ENCODE data around the gene PIP4P1.

The PIP4P1 gene

GRCh38 chr14:20499108-20499507, 37.9 kb upstream of the PIP4P1 start:
- TF ChIP-seq SNAI2 (CRISPR knock-in tag; IDR thresholded peaks at IDR 0.05) (no peak), ZFP3 (CRISPR knock-in tag; IDR thresholded peaks at IDR 0.05) (no peak), ISL1 (CRISPR knock-in tag; IDR thresholded peaks at IDR 0.05) (no peak), PPARA (CRISPR knock-in tag; IDR thresholded peaks at IDR 0.05; ENCODE audit: borderline replicate concordance) (no peak), ZNF8 (CRISPR knock-in tag; IDR thresholded peaks at IDR 0.05) (no peak), ESRRG (CRISPR knock-in tag; IDR thresholded peaks at IDR 0.05) (no peak), CSDC2 (CRISPR knock-in tag; IDR thresholded peaks at IDR 0.05) (no peak)
- TF ChIP-seq, protein P1, sequence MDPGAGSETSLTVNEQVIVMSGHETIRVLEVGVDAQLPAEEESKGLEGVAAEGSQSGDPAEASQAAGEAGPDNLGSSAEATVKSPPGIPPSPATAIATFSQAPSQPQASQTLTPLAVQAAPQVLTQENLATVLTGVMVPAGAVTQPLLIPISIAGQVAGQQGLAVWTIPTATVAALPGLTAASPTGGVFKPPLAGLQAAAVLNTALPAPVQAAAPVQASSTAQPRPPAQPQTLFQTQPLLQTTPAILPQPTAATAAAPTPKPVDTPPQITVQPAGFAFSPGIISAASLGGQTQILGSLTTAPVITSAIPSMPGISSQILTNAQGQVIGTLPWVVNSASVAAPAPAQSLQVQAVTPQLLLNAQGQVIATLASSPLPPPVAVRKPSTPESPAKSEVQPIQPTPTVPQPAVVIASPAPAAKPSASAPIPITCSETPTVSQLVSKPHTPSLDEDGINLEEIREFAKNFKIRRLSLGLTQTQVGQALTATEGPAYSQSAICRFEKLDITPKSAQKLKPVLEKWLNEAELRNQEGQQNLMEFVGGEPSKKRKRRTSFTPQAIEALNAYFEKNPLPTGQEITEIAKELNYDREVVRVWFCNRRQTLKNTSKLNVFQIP (CRISPR knock-in tag; IDR thresholded peaks at IDR 0.05; ENCODE audit: borderline replicate concordance, low read depth) = no peak
- ATAC-seq = no peak

DNA sequence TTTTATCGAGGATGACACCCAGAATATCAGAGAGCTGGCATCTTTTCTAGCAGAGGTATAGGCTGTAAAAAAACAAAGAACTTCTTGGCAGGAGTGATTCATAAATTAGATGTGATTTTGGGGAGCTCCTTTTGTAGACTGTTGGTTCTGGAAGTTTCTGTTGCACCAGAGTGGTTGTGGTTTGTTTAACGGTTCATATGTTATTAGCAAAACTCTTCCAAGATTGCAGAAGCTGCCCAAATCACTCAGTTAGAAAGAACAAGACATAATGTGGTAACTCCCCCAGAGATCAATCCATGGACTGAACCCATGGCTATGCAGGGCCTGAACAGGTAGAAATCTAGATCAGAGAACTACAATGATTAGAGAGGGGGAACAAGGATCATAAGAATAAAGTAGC, 37.4 kb upstream of the PIP4P1 start:
- ATAC-seq = no peak
- TF ChIP-seq ZC3H10 (CRISPR knock-in tag; IDR thresholded peaks at IDR 0.05) = no peak
- TF ChIP-seq ZNF8 (CRISPR knock-in tag; IDR thresholded peaks at IDR 0.05) = no peak
- TF ChIP-seq GLIS3 (CRISPR knock-in tag; IDR thresholded peaks at IDR 0.05) = no peak
- no peak for TF ChIP-seq ZNF70 (CRISPR knock-in tag; IDR thresholded peaks at IDR 0.05)
- TF ChIP-seq PPARA (CRISPR knock-in tag; IDR thresholded peaks at IDR 0.05; ENCODE audit: borderline replicate concordance) = no peak
- TF ChIP-seq ESRRG (CRISPR knock-in tag; IDR thresholded peaks at IDR 0.05) = no peak
- TF ChIP-seq, protein P2, sequence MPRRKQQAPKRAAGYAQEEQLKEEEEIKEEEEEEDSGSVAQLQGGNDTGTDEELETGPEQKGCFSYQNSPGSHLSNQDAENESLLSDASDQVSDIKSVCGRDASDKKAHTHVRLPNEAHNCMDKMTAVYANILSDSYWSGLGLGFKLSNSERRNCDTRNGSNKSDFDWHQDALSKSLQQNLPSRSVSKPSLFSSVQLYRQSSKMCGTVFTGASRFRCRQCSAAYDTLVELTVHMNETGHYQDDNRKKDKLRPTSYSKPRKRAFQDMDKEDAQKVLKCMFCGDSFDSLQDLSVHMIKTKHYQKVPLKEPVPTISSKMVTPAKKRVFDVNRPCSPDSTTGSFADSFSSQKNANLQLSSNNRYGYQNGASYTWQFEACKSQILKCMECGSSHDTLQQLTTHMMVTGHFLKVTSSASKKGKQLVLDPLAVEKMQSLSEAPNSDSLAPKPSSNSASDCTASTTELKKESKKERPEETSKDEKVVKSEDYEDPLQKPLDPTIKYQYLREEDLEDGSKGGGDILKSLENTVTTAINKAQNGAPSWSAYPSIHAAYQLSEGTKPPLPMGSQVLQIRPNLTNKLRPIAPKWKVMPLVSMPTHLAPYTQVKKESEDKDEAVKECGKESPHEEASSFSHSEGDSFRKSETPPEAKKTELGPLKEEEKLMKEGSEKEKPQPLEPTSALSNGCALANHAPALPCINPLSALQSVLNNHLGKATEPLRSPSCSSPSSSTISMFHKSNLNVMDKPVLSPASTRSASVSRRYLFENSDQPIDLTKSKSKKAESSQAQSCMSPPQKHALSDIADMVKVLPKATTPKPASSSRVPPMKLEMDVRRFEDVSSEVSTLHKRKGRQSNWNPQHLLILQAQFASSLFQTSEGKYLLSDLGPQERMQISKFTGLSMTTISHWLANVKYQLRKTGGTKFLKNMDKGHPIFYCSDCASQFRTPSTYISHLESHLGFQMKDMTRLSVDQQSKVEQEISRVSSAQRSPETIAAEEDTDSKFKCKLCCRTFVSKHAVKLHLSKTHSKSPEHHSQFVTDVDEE (CRISPR knock-in tag; IDR thresholded peaks at IDR 0.05) = no peak
- no peak for TF ChIP-seq TOX (CRISPR knock-in tag; IDR thresholded peaks at IDR 0.05; ENCODE audit: borderline replicate concordance)
- TF ChIP-seq OSR1 (CRISPR knock-in tag; IDR thresholded peaks at IDR 0.05) = no peak
- no peak for TF ChIP-seq ZNF565 (CRISPR knock-in tag; conservative IDR thresholded peaks at IDR 0.05; ENCODE audit: low read depth)
- no peak for TF ChIP-seq BACH2 (CRISPR knock-in tag; IDR thresholded peaks at IDR 0.05; ENCODE audit: borderline replicate concordance)
- no peak for TF ChIP-seq SNAI2 (CRISPR knock-in tag; IDR thresholded peaks at IDR 0.05)
- TF ChIP-seq RARB (CRISPR knock-in tag; IDR thresholded peaks at IDR 0.05) = no peak
- no peak for TF ChIP-seq ZFP3 (CRISPR knock-in tag; IDR thresholded peaks at IDR 0.05)

DNA sequence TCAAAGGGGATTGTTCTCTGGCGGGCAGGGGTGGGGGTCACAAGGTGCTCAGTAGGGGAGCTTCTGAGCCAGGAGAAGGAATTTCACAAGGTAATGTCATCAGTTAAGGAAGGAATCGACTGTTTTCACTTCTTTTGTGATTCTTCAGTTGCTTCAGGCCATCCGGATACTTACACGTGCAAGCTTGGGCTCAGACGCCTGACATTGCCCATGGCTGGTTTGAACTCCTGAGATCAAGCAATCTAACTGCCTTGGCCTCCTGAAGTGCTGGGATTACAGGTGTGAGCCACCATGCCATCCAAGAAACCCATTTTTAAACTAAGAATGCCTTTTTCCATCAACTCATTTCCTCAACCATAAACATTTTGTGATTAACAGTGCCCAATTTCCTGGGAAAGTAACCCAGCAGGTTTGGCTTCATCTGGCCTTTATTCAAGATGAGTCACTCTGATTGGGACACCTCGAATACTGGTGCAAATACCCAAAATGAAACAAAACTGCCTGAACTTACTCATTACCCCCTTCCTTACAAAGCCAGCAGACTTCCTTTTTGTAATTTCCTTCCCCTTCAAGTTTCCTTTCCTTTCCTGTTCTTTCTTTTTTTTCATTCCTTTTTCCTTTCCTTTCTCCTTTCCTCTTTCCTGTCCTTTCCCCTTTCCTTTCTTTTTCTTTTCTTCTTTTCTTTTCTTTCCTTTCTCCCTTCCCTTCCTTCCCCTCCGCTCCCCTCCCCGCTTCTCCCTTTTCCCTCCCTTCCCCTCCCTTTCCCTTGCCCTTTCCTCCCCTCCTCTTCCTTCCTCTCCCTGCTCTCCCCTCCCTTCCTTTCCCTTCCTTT, 33.9 kb upstream of the PIP4P1 start:
- ATAC-seq = no peak
- TF ChIP-seq ESRRG (CRISPR knock-in tag; IDR thresholded peaks at IDR 0.05) (no peak), OSR1 (CRISPR knock-in tag; IDR thresholded peaks at IDR 0.05) (no peak), RARB (CRISPR knock-in tag; IDR thresholded peaks at IDR 0.05) (no peak), ZFP30 (CRISPR knock-in tag; IDR thresholded peaks at IDR 0.05) (no peak), BACH2 (CRISPR knock-in tag; IDR thresholded peaks at IDR 0.05; ENCODE audit: borderline replicate concordance) (no peak), ZNF70 (CRISPR knock-in tag; IDR thresholded peaks at IDR 0.05) (no peak), PPARA (CRISPR knock-in tag; IDR thresholded peaks at IDR 0.05; ENCODE audit: borderline replicate concordance) (no peak), ISL1 (CRISPR knock-in tag; IDR thresholded peaks at IDR 0.05) (no peak), ZNF565 (CRISPR knock-in tag; conservative IDR thresholded peaks at IDR 0.05; ENCODE audit: low read depth) (no peak), ZFP3 (CRISPR knock-in tag; IDR thresholded peaks at IDR 0.05) (no peak), ARNTL (CRISPR knock-in tag; IDR thresholded peaks at IDR 0.05; ENCODE audit: borderline replicate concordance, low read depth) (no peak), GLIS3 (CRISPR knock-in tag; IDR thresholded peaks at IDR 0.05) (no peak), SNAI2 (CRISPR knock-in tag; IDR thresholded peaks at IDR 0.05) (no peak), CSDC2 (CRISPR knock-in tag; IDR thresholded peaks at IDR 0.05) (no peak), ZC3H10 (CRISPR knock-in tag; IDR thresholded peaks at IDR 0.05) (no peak)
- TF ChIP-seq, protein P3, sequence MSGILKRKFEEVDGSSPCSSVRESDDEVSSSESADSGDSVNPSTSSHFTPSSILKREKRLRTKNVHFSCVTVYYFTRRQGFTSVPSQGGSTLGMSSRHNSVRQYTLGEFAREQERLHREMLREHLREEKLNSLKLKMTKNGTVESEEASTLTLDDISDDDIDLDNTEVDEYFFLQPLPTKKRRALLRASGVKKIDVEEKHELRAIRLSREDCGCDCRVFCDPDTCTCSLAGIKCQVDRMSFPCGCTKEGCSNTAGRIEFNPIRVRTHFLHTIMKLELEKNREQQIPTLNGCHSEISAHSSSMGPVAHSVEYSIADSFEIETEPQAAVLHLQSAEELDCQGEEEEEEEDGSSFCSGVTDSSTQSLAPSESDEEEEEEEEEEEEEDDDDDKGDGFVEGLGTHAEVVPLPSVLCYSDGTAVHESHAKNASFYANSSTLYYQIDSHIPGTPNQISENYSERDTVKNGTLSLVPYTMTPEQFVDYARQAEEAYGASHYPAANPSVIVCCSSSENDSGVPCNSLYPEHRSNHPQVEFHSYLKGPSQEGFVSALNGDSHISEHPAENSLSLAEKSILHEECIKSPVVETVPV (CRISPR knock-in tag; IDR thresholded peaks at IDR 0.05) = no peak
- TF ChIP-seq, protein P1 (CRISPR knock-in tag; IDR thresholded peaks at IDR 0.05; ENCODE audit: borderline replicate concordance, low read depth) = no peak
- TF ChIP-seq, protein P2 (CRISPR knock-in tag; IDR thresholded peaks at IDR 0.05) = no peak

All from SK-N-SH treated with all-trans-retinoic acid at 6 μM for 48 hours (cell line).